ENCODE results near the gene PRR5. TPM values are rescaled to one million over a fixed set of nuclear protein-coding genes. Genes with fewer than 3 reads are reported as not detected.

Gene PRR5
- total and polyA plus RNA-seq, 3 experiments from 2014 or later = 26.4 to 175 (median 29.9) TPM

DNA sequence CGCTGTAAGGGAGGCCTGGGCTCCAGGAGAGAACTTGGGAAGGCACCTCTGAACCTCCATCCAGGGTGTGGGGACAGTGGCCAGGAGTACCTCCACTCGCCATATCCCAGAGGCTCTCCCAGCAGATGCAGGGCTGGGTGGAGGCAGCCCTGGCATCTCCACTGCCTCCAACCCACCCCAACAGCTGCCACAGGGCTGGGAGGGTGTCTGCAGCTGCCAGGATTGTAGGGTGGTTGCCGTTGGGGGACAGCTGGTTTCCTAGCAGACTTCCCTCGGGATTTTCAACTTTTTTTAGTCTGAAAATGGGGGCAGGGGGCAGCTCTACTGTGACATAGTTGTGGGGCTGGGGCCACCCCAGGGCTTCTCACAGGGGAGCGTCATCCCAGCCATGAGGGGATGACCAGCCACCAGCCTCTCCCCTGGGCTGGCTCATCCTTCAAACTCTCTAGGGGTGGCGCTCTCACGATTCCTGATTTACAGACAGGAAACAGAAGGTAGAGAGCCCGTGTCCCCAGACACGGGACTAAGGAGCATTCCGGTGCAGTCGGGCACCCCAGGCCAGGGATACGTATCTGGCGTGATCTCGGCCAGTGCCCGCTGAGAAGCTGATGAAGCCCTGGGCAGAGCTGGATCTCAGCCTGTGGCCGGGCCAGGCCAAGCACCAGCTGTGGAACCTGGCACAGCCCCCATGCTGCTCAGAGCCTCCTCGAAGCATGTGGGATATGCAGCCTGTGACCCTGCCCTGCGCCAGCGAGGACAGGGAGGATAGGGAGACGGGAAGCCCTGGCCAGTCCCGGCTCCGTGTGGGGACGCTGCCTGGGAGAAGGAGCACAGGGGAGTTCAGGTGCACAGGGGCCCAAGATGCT, 9.9 kb downstream of the PRR5 start:
- peak overlapping the region; percentile 56 to 97 (median 94) for H3K27ac Mint-ChIP-seq
- H3K4me1 Mint-ChIP-seq = peaks cover 34 to 66% (median 53%) of the 10 kb centered on the region in 3 donors
- H3K27me3 ChIP-seq (ENCODE audit: insufficient read depth, low read length, poor library complexity, severe bottlenecking) = no peaks in the 10 kb centered on the region
- peaks cover 0 to 1% of the 10 kb centered on the region in 2 donors for H3K27me3 Mint-ChIP-seq
- peak overlapping the region in 5 of 7 donors; percentile 24 to 85 (median 65) for H3K4me3 Mint-ChIP-seq
- H3K9me3 ChIP-seq (ENCODE audit: low read length) = no peaks in the 10 kb centered on the region
- H3K36me3 ChIP-seq (ENCODE audit: insufficient read depth, low read length) = peaks cover 7% of the 10 kb centered on the region
- no peak for DNase-seq
- H3K9me3 Mint-ChIP-seq = no peaks in the 10 kb centered on the region
- H3K27ac ChIP-seq (ENCODE audit: low read depth, low read length) = no peak overlapping the region
- H3K36me3 Mint-ChIP-seq = peaks cover 0 to 29% (median 0%) of the 10 kb centered on the region in 3 donors
- no peak overlapping the region for H3K4me3 ChIP-seq (ENCODE audit: low read length)
- H3K4me1 ChIP-seq (ENCODE audit: insufficient read depth, low read length) = peaks cover 35% of the 10 kb centered on the region
- ChIA-PET POLR2A (no interaction called here), CTCF (interaction anchor here (1.2 to 4.6 kb wide), 3 partner anchors 9 to 27 kb away, joined by 3 to 20 read pairs (median 3); no protein-coding TSS in a partner anchor)

DNA sequence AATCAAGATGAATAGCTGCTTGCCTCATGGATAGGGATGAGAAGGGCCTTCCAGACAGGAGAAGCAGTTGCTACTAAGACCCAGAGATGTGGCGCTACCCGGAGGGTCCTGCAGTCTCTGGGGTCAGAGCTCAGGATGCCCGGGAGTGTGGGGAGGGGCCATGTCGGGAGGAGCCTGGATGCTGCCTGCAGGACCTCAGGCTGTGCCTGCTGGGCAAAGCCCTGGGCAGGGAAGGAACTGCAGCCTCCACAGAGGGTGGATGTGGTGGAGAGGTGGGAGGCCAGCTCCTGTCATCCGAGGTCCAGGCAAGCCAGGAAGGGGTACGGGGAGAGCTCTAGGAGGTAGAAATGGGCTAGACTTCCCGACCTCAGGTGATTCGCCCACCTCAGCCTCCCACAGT, 11.0 kb downstream of the PRR5 start:
- Mint-ChIP-seq H3K4me3 (peak overlapping the region in 3 of 7 donors; percentile 12 to 79 (median 48)), H3K4me1 (peaks cover 31 to 60% (median 47%) of the 10 kb centered on the region in 3 donors), H3K9me3 (no peaks in the 10 kb centered on the region), H3K36me3 (peaks cover 0 to 34% (median 0%) of the 10 kb centered on the region in 3 donors), H3K27ac (peak overlapping the region in 5 of 8 donors; percentile 56 to 96 (median 86)), H3K27me3 (peaks cover 0 to 1% of the 10 kb centered on the region in 2 donors)
- H3K36me3 ChIP-seq (ENCODE audit: insufficient read depth, low read length) = peaks cover 7% of the 10 kb centered on the region
- H3K4me3 ChIP-seq (ENCODE audit: low read length) = no peak overlapping the region
- no peaks in the 10 kb centered on the region for H3K9me3 ChIP-seq (ENCODE audit: low read length)
- H3K27me3 ChIP-seq (ENCODE audit: insufficient read depth, low read length, poor library complexity, severe bottlenecking) = no peaks in the 10 kb centered on the region
- ChIA-PET POLR2A (no interaction called here), CTCF (interaction anchor here (1.1 to 4.6 kb wide), 2 partner anchors 15 to 23 kb away, joined by 4 to 20 read pairs; no protein-coding TSS in a partner anchor)
- DNase-seq = no peak
- H3K4me1 ChIP-seq (ENCODE audit: insufficient read depth, low read length) = peaks cover 33% of the 10 kb centered on the region
- no peak overlapping the region for H3K27ac ChIP-seq (ENCODE audit: low read depth, low read length)

DNA sequence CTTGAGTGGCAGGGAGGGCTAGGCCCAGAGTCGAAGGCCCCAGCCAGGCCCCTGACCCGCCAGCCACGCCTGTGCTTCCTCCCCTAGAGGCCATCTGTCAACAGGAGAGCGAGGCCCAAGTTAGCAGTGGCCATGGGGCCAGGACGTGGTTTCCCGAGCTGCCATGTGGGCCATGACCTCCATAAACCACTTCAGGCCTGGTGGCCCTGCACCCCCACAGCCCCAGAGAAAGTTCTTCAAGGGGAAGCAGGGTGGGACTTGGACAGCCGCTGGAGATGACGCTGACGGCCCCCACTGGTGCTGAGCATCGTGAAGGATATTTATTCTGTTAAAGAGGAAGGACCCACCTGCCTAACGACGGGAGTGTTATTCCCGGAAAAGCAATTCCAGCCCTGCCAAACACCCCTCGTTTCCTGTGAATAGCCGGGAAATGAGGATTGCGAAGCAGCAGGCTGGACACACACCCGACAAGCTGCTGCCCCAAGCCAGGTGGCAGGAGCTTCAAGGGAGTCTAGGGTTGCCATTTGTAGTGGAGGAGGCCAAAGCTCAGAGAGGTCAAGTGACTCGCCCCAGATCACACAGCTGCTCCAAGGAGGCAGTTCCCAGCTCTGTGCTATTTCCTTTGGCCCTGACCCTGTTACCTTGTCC, 12.8 kb downstream of the PRR5 start:
- H3K9me3 ChIP-seq (ENCODE audit: low read length) = no peaks in the 10 kb centered on the region
- no peak overlapping the region for H3K4me3 ChIP-seq (ENCODE audit: low read length)
- H3K4me1 Mint-ChIP-seq = peaks cover 24 to 56% (median 43%) of the 10 kb centered on the region in 3 donors
- peak overlapping the region in 2 of 7 donors; percentile 31 to 39 for H3K4me3 Mint-ChIP-seq
- DNase-seq = no peak
- no peaks in the 10 kb centered on the region for H3K27me3 Mint-ChIP-seq
- peaks cover 7% of the 10 kb centered on the region for H3K36me3 ChIP-seq (ENCODE audit: insufficient read depth, low read length)
- H3K36me3 Mint-ChIP-seq = peaks cover 0 to 47% (median 7%) of the 10 kb centered on the region in 3 donors
- H3K27ac ChIP-seq (ENCODE audit: low read depth, low read length) = no peak overlapping the region
- no peaks in the 10 kb centered on the region for H3K27me3 ChIP-seq (ENCODE audit: insufficient read depth, low read length, poor library complexity, severe bottlenecking)
- POLR2A ChIA-PET = no interaction called here
- CTCF ChIA-PET = interaction anchor here (0.9 to 4.6 kb wide), 3 partner anchors 16 to 30 kb away, joined by 3 to 20 read pairs (median 3); no protein-coding TSS in a partner anchor
- H3K4me1 ChIP-seq (ENCODE audit: insufficient read depth, low read length) = peaks cover 21% of the 10 kb centered on the region
- H3K27ac Mint-ChIP-seq = peak overlapping the region in 6 of 8 donors; percentile 56 to 96 (median 84)
- H3K9me3 Mint-ChIP-seq = no peaks in the 10 kb centered on the region

DNA sequence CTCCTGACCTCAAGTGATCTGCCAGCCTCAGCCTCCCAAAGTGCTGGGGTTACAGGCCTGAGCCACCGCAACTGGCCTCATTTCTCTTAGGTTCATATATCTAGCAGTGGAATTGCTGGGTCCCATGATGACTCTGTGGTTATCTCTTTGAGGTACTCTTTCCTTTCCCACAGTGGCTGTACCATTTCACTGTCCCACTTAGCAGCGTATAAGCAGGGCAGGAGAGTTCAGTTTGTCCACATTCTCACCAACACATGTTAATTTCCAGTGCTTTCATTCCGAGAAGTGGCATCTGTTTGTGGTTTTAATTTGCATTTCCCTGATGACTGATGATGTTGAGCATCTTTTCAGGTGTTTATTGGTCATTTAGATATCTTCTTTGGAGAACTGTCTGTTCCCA, 16.4 kb downstream of the PRR5 start:
- Histone ChIP-seq H3K9me3 (ENCODE audit: low read length) (no peaks in the 10 kb centered on the region), H3K36me3 (ENCODE audit: insufficient read depth, low read length) (peaks cover 11% of the 10 kb centered on the region), H3K4me3 (ENCODE audit: low read length) (no peak overlapping the region), H3K27ac (ENCODE audit: low read depth, low read length) (no peak overlapping the region), H3K4me1 (ENCODE audit: insufficient read depth, low read length) (no peaks in the 10 kb centered on the region), H3K27me3 (ENCODE audit: insufficient read depth, low read length, poor library complexity, severe bottlenecking) (no peaks in the 10 kb centered on the region)
- DNase-seq = peak in 1 of 5 donors; percentile 62
- POLR2A ChIA-PET = no interaction called here
- peaks cover 19 to 33% (median 25%) of the 10 kb centered on the region in 3 donors for H3K4me1 Mint-ChIP-seq
- CTCF ChIA-PET = interaction anchor here (1.1 to 3.1 kb wide), 3 partner anchors 10 to 34 kb away, joined by 3 to 11 read pairs (median 3); no protein-coding TSS in a partner anchor
- no peaks in the 10 kb centered on the region for H3K9me3 Mint-ChIP-seq
- peak overlapping the region in 5 of 7 donors; percentile 41 to 60 (median 52) for H3K4me3 Mint-ChIP-seq
- H3K27me3 Mint-ChIP-seq = no peaks in the 10 kb centered on the region
- H3K27ac Mint-ChIP-seq = peak overlapping the region; percentile 26 to 94 (median 88)
- H3K36me3 Mint-ChIP-seq = peaks cover 0 to 71% (median 7%) of the 10 kb centered on the region in 3 donors

DNA sequence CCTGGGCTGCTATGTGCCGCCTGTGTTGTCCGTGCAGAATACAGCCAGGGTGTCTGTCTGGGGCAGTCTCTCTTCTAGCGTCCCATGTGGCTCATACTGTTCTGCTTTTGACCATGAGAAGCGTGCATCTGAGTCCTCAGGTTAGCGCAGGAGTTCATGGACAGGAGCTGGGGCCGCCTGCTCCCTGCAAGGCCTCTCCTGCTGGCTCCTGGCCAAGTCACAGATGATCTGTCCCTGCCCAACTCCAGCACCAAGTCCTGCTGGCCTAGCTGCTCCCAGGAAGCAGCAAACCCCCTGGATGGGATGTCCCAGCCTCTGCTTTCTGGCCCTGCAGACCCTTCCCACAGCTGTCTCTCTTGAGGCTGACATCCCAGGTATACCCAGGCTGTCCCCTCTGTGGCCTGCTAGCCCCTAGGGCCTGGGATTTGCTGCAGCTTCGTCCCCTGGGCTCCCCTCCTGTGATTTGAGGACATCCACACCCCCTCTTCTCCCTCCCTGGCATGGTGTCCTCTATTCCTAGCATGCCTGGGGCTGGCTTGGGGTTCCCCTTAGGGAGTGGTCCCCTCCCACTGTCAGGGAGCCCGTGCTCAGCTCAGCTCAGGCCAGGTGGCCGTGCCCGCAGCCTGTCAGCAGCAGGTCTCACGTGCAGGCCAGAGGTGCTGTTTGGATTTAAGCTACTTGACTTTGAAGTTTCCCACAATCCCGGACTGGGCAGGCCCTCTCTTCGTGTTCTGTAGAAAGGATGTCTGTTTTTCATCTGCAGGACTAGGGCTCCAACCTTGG, 17.8 kb downstream of the PRR5 start:
- no peaks in the 10 kb centered on the region for H3K9me3 Mint-ChIP-seq
- Histone ChIP-seq H3K4me3 (ENCODE audit: low read length) (no peak overlapping the region), H3K27ac (ENCODE audit: low read depth, low read length) (no peak overlapping the region), H3K27me3 (ENCODE audit: insufficient read depth, low read length, poor library complexity, severe bottlenecking) (no peaks in the 10 kb centered on the region), H3K9me3 (ENCODE audit: low read length) (no peaks in the 10 kb centered on the region), H3K4me1 (ENCODE audit: insufficient read depth, low read length) (no peaks in the 10 kb centered on the region), H3K36me3 (ENCODE audit: insufficient read depth, low read length) (peaks cover 9% of the 10 kb centered on the region)
- ChIA-PET POLR2A (no interaction called here), CTCF (interaction anchor here (1.3 to 3.1 kb wide), 2 partner anchors 22 to 35 kb away, joined by 3 to 11 read pairs; no protein-coding TSS in a partner anchor)
- H3K27me3 Mint-ChIP-seq = no peaks in the 10 kb centered on the region
- peaks cover 0 to 72% (median 11%) of the 10 kb centered on the region in 3 donors for H3K36me3 Mint-ChIP-seq
- H3K4me3 Mint-ChIP-seq = peak overlapping the region in 1 of 7 donors; percentile 82
- no peak for DNase-seq
- H3K27ac Mint-ChIP-seq = peak overlapping the region in 7 of 8 donors; percentile 22 to 94 (median 56)
- peaks cover 18 to 28% (median 19%) of the 10 kb centered on the region in 3 donors for H3K4me1 Mint-ChIP-seq

DNA sequence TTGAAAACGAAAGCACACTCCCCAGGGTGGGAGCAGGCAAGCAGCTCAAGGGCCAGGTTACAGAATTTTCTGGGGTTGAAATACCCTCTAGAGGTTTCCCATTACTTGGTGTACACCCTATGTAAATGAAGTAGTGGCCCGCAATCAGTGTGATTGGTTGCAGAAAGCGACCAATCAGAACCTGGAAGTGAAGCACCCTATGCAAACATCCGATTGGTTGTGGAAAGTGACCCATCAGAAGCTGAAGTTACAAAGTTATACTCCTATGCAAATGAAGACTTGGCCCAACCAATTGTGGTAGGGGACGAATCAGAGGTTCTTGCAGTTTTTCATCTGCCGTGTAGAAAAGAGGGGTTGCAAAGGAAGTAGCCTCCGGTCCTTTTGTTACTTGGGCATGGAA, 19.2 kb downstream of the PRR5 start:
- Histone ChIP-seq H3K4me3 (ENCODE audit: low read length) (no peak overlapping the region), H3K27ac (ENCODE audit: low read depth, low read length) (no peak overlapping the region), H3K9me3 (ENCODE audit: low read length) (no peaks in the 10 kb centered on the region), H3K4me1 (ENCODE audit: insufficient read depth, low read length) (no peaks in the 10 kb centered on the region), H3K27me3 (ENCODE audit: insufficient read depth, low read length, poor library complexity, severe bottlenecking) (no peaks in the 10 kb centered on the region), H3K36me3 (ENCODE audit: insufficient read depth, low read length) (peaks cover 4% of the 10 kb centered on the region)
- ChIA-PET CTCF (interaction anchor here (1.0 kb wide), 1 partner anchor 10 kb away, joined by 3 read pairs; no protein-coding TSS in a partner anchor), POLR2A (no interaction called here)
- DNase-seq = peak in 1 of 5 donors; percentile 26
- H3K4me1 Mint-ChIP-seq = peaks cover 18 to 25% (median 19%) of the 10 kb centered on the region in 3 donors
- H3K4me3 Mint-ChIP-seq = peak overlapping the region in 2 of 7 donors; percentile 15 to 37
- no peaks in the 10 kb centered on the region for H3K9me3 Mint-ChIP-seq
- H3K27ac Mint-ChIP-seq = peak overlapping the region in 7 of 8 donors; percentile 36 to 93 (median 68)
- H3K27me3 Mint-ChIP-seq = no peaks in the 10 kb centered on the region
- H3K36me3 Mint-ChIP-seq = peaks cover 0 to 74% (median 11%) of the 10 kb centered on the region in 3 donors

DNA sequence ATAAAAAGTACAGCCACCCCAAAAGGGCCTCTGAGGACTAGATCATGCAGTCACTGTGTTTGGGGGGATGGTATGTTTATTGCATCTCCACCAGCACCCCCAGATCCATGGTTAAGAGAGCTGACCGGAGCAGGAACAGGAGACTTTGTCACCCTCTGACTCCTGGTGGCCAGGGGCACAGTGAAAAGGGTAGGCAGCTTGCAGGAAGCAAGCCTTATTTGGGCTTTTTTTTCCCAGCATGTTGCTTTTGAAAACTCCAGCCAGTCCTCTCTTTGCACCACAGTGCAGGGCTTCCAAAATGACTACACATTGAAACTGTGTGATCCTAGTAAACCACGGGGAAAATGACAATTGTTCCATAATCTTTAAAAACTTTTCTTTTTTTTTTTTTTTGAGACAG, 20.6 kb downstream of the PRR5 start:
- no peak for DNase-seq
- no peaks in the 10 kb centered on the region for H3K9me3 ChIP-seq (ENCODE audit: low read length)
- ChIA-PET POLR2A (no interaction called here), CTCF (no interaction called here)
- Mint-ChIP-seq H3K4me3 (no peak overlapping the region), H3K27me3 (no peaks in the 10 kb centered on the region), H3K36me3 (peaks cover 0 to 77% (median 11%) of the 10 kb centered on the region in 3 donors), H3K4me1 (peaks cover 18 to 24% (median 19%) of the 10 kb centered on the region in 3 donors), H3K27ac (peak overlapping the region in 1 of 8 donors; percentile 29), H3K9me3 (no peaks in the 10 kb centered on the region)
- H3K27ac ChIP-seq (ENCODE audit: low read depth, low read length) = no peak overlapping the region
- H3K27me3 ChIP-seq (ENCODE audit: insufficient read depth, low read length, poor library complexity, severe bottlenecking) = no peaks in the 10 kb centered on the region
- no peak overlapping the region for H3K4me3 ChIP-seq (ENCODE audit: low read length)
- H3K4me1 ChIP-seq (ENCODE audit: insufficient read depth, low read length) = no peaks in the 10 kb centered on the region
- peaks cover 4% of the 10 kb centered on the region for H3K36me3 ChIP-seq (ENCODE audit: insufficient read depth, low read length)

Data from CD8-positive, alpha-beta memory T cell (primary cell).